Upper lobe of left lung (tissue), 6 donors: ENCODE measurements around the gene RASA3. TPM values are rescaled to one million over a fixed set of nuclear protein-coding genes. Genes with fewer than 3 reads are reported as not detected.

ENCODE experiments used
- ATAC-seq, 2 donors: fragments of 200-7000 bp; cut with Tn5 transposase; one replicate each; pipeline ENCODE4 v1.9.1; 2022; ENCODE audit warnings: mild to moderate bottlenecking in 2 of 2, moderate library complexity in 2 of 2; ENCODE audit not compliant: low FRiP score in 2 of 2
- DNase-seq, 2 donors: peaks; one replicate each; pipeline ENCODE4 v3.0.0-alpha.2; 2019 to 2020
- H3K27ac ChIP-seq, 4 donors: fragments of 200-600 bp; sonication (generic); one replicate each; pipeline ENCODE4 v1.5.1; 2016 to 2019
- H3K27me3 ChIP-seq, 4 donors: fragments of 200-600 bp; sonication (generic); one replicate each; pipeline ENCODE4 v1.5.1; 2017 to 2019
- H3K36me3 ChIP-seq, 4 donors: fragments of 200-600 bp; sonication (generic); one replicate each; pipeline ENCODE4 v1.5.1; 2016 to 2019
- H3K4me1 ChIP-seq, 4 donors: fragments of 200-600 bp; sonication (generic); one replicate each; pipeline ENCODE4 v1.5.1; 2018 to 2019
- H3K4me3 ChIP-seq, 4 donors: fragments of 200-600 bp; sonication (generic); one replicate each; pipeline ENCODE4 v1.5.1; 2017 to 2019; ENCODE audit warnings: mild to moderate bottlenecking in 2 of 4, moderate library complexity in 1 of 4
- H3K9me3 ChIP-seq, 4 donors: fragments of 200-600 bp; sonication (generic); one replicate each; pipeline ENCODE4 v1.5.1; 2018 to 2019
- EP300 ChIP-seq, 4 donors: sonication (generic); formaldehyde crosslinking; IDR thresholded peaks; one replicate each; pipeline ENCODE4 v1.5.1; 2017; ENCODE audit warnings: antibody characterized with exemption in 4 of 4, control low read depth in 2 of 4
- POLR2A ChIP-seq, 4 donors: fragments of 450-650 bp; IDR thresholded peaks; one replicate each; pipeline ENCODE4 v1.5.1; 2016 to 2017; ENCODE audit warnings: antibody characterized with exemption in 4 of 4, mild to moderate bottlenecking in 2 of 4
- POLR2AphosphoS5 ChIP-seq, 2 donors: sonication (generic); formaldehyde crosslinking; IDR thresholded peaks; one replicate each; pipeline ENCODE4 v1.5.1; 2017; ENCODE audit warnings: antibody characterized with exemption in 2 of 2
- WGBS, 2 donors: methylation state at CpG; one replicate each; pipeline ENCODE4 v1.1.5; 2017 to 2018; 5-methylcytosine and 5-hydroxymethylcytosine counted together
- total RNA-seq, 6 donors: library from RNA; depleted of rRNA in 4 of 6; stranded (reverse); fragments of >200 nt in 4 of 6; gene quantifications; one replicate each; pipeline versions ENCODE4 v1.1.0 to v1.2.1, GENCODE V29; 2016 to 2021
- TF ChIP-seq, protein P1 (sequence below), 6 experiments: fragments of 450-650 bp in 4 of 6; fragments of 200-600 bp in 2 of 6; sonication (generic) in 2 of 6; IDR thresholded peaks; one replicate each; pipeline ENCODE4 v1.5.1; 2016 to 2019; ENCODE audit warnings: antibody characterized with exemption in 6 of 6
- donor health status: DM: no; HTN: no; CAD: no; lungs with moderate emphysema.
- donor health status: DM: no; HTN: yes; CAD: no; lungs with severe emphysema.

The RASA3 gene
- total RNA-seq, 6 donors from 2014 or later: 11.4 to 52.4 (median 18.4) TPM

- Histone ChIP-seq H3K27me3 (no peaks in the 10 kb centered on the region), H3K4me3 (no peak overlapping the region), H3K27ac (peak overlapping the region in 1 of 4 donors; percentile 9), H3K36me3 (no peaks in the 10 kb centered on the region), H3K4me1 (peaks cover 12 to 65% (median 41%) of the 10 kb centered on the region in 4 donors), H3K9me3 (no peaks in the 10 kb centered on the region)
- DNase-seq: no peak
- no peak for TF ChIP-seq POLR2AphosphoS5 (IDR thresholded peaks at IDR 0.05)
- TF ChIP-seq, protein P1, sequence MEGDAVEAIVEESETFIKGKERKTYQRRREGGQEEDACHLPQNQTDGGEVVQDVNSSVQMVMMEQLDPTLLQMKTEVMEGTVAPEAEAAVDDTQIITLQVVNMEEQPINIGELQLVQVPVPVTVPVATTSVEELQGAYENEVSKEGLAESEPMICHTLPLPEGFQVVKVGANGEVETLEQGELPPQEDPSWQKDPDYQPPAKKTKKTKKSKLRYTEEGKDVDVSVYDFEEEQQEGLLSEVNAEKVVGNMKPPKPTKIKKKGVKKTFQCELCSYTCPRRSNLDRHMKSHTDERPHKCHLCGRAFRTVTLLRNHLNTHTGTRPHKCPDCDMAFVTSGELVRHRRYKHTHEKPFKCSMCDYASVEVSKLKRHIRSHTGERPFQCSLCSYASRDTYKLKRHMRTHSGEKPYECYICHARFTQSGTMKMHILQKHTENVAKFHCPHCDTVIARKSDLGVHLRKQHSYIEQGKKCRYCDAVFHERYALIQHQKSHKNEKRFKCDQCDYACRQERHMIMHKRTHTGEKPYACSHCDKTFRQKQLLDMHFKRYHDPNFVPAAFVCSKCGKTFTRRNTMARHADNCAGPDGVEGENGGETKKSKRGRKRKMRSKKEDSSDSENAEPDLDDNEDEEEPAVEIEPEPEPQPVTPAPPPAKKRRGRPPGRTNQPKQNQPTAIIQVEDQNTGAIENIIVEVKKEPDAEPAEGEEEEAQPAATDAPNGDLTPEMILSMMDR (IDR thresholded peaks at IDR 0.05): no peak
- no peak for TF ChIP-seq EP300 (IDR thresholded peaks at IDR 0.05)
- 17 to 69% methylated on average over 5 to 24 of the region's 26 CpGs for WGBS, 2 donors
- peak in 1 of 2 donors; percentile 7 for ATAC-seq
Observed at GRCh38 chr13:114122591-114123211, 9.7 kb downstream of the RASA3 start.

- DNase-seq: no peak
- Histone ChIP-seq H3K27ac (no peak overlapping the region), H3K4me1 (peaks cover 11 to 59% (median 38%) of the 10 kb centered on the region in 4 donors), H3K27me3 (no peaks in the 10 kb centered on the region), H3K9me3 (no peaks in the 10 kb centered on the region), H3K36me3 (no peaks in the 10 kb centered on the region), H3K4me3 (no peak overlapping the region)
- WGBS, 2 donors: 78 to 86% methylated on average over 4 to 11 of the region's 11 CpGs
- no peak for TF ChIP-seq POLR2A (IDR thresholded peaks at IDR 0.05)
- TF ChIP-seq EP300 (IDR thresholded peaks at IDR 0.05): no peak
- TF ChIP-seq, protein P1 (IDR thresholded peaks at IDR 0.05): no peak
- no peak for TF ChIP-seq POLR2AphosphoS5 (IDR thresholded peaks at IDR 0.05)
- peak in 1 of 2 donors; percentile 8 for ATAC-seq
Observed at GRCh38 chr13:114122127-114122511, 10.3 kb downstream of the RASA3 start.

GRCh38 chr13:114121496-114122126 is 10.8 kb downstream of the RASA3 start:
- Histone ChIP-seq H3K4me1 (peaks cover 11 to 54% (median 38%) of the 10 kb centered on the region in 4 donors), H3K9me3 (no peaks in the 10 kb centered on the region), H3K27me3 (no peaks in the 10 kb centered on the region), H3K27ac (peak overlapping the region in 1 of 4 donors; percentile 79), H3K4me3 (no peak overlapping the region), H3K36me3 (no peaks in the 10 kb centered on the region)
- ATAC-seq: no peak
- 89 to 97% methylated on average over 13 to 22 of the region's 24 CpGs for WGBS, 2 donors
- no peak for TF ChIP-seq EP300 (IDR thresholded peaks at IDR 0.05)
- TF ChIP-seq, protein P1 (IDR thresholded peaks at IDR 0.05): no peak
- TF ChIP-seq POLR2A (IDR thresholded peaks at IDR 0.05): no peak
- TF ChIP-seq POLR2AphosphoS5 (IDR thresholded peaks at IDR 0.05): no peak
- no peak for DNase-seq

GRCh38 chr13:114121031-114121430 is 11.4 kb downstream of the RASA3 start:
- Histone ChIP-seq H3K9me3 (no peaks in the 10 kb centered on the region), H3K4me3 (no peak overlapping the region), H3K36me3 (no peaks in the 10 kb centered on the region), H3K27ac (peak overlapping the region in 3 of 4 donors; percentile 40 to 79 (median 70)), H3K4me1 (peaks cover 11 to 55% (median 38%) of the 10 kb centered on the region in 4 donors), H3K27me3 (no peaks in the 10 kb centered on the region)
- ATAC-seq (no peak), DNase-seq (no peak)
- no peak for TF ChIP-seq POLR2AphosphoS5 (IDR thresholded peaks at IDR 0.05)
- no peak for TF ChIP-seq POLR2A (IDR thresholded peaks at IDR 0.05)
- TF ChIP-seq, protein P1 (IDR thresholded peaks at IDR 0.05): no peak
- TF ChIP-seq EP300 (IDR thresholded peaks at IDR 0.05): no peak
- 81 to 88% methylated on average over 9 to 12 of the region's 12 CpGs for WGBS, 2 donors
